HFF-Myc (cell line): Measurements from ENCODE around the gene ZBTB45.

Experiments
- DNase-seq: peaks from one replicate; pipeline ENCODE4 v3.0.0-alpha.2; 2011; ENCODE audit warnings: low read depth; ENCODE audit errors: extremely low read depth
- H3K4me3 ChIP-seq: replicated peaks from 2 replicates; pipeline ENCODE4 v1.5.1; 2011; ENCODE audit warnings: low read depth, mild to moderate bottlenecking, control low read depth, low read length
- TF ChIP-seq, protein P1 (sequence below): IDR thresholded peaks from 2 replicates; pipeline ENCODE4 v1.5.1; 2012; ENCODE audit warnings: mild to moderate bottlenecking, low read depth, low read length, control low read depth; ENCODE audit errors: missing control alignments

Gene ZBTB45

DNA sequence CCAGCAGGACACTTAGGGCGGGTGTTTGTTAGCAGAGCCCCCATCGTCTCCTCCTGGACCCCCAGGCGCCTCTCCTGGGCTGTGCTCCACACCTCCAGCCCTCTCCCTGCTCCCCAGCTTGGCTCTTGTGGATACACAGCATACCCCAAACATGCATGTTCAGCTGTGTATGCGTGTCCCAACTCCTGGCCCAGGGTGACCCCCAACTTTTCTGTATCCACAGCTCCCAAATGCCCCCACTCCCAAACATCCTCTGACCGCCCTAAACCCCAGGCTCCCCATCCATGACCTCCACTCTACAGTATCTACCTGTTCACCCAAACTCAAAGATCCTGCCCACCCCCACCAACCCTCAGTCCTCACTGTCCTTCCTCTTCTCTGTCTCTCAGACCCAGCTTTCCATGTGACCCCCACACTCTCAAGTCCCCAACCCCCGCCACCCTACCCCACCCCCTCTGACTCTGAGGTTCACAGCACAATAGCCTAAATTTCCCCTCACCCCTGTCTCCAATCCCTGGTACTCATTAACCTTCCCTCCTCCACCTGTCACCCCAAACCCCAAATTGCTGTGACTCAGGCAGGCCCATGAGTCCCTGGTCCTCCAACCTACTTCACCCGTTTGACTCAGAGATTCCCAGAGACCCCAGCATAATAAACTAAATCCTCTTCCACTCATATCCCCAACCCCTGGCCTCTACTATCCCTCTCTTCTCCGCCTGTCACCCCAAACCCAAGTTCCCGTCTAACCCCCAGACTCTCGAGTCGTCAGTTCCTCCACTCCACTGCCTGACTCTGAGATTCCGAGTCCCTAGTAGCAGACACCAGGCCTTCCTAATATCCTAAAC is 37.8 kb upstream of the ZBTB45 start:
- TF ChIP-seq, protein P1, sequence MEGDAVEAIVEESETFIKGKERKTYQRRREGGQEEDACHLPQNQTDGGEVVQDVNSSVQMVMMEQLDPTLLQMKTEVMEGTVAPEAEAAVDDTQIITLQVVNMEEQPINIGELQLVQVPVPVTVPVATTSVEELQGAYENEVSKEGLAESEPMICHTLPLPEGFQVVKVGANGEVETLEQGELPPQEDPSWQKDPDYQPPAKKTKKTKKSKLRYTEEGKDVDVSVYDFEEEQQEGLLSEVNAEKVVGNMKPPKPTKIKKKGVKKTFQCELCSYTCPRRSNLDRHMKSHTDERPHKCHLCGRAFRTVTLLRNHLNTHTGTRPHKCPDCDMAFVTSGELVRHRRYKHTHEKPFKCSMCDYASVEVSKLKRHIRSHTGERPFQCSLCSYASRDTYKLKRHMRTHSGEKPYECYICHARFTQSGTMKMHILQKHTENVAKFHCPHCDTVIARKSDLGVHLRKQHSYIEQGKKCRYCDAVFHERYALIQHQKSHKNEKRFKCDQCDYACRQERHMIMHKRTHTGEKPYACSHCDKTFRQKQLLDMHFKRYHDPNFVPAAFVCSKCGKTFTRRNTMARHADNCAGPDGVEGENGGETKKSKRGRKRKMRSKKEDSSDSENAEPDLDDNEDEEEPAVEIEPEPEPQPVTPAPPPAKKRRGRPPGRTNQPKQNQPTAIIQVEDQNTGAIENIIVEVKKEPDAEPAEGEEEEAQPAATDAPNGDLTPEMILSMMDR, result no peak
- H3K4me3 ChIP-seq, result peak overlapping the region; percentile 80
- no peak for DNase-seq

DNA sequence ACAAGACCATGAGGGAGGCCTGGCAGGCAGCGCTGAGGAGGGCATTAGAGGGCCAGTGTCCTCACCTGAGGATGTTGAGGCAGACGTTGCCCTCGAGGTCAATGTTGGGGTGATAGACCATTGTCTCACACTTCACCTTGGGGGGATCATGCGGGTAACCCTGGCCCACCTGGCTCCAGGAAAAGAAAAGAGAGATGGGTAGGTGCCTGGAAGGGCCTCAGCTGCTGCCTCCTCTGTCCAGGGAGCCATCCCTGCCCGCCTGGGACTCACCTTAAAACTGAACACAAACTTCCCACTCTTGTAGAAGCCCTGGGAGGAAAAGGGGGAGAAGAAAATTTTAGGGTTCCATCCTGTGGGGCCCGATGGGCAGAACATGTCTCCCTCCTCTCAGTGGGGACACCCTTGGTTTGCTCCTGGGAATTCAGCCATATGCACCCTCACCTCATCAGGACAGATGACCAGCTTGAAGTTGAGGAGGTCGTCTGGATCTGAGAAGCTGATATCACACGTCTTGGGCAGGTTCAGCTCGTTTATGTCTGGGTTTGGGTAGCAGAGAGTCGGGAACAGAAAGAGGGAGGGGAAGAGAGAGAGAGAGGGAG is 37.1 kb upstream of the ZBTB45 start:
- peak overlapping the region; percentile 80 for H3K4me3 ChIP-seq
- TF ChIP-seq, protein P1, result no peak
- no peak for DNase-seq

- TF ChIP-seq, protein P1, result no peak
- no peak for DNase-seq
- peak overlapping the region; percentile 80 for H3K4me3 ChIP-seq
Observed at GRCh38 chr19:58555920-58556621, 36.5 kb upstream of the ZBTB45 start.

GRCh38 chr19:58555369-58555885 is 35.8 kb upstream of the ZBTB45 start:
- peak overlapping the region; percentile 63 for H3K4me3 ChIP-seq
- no peak for DNase-seq
- TF ChIP-seq, protein P1, result no peak

DNA sequence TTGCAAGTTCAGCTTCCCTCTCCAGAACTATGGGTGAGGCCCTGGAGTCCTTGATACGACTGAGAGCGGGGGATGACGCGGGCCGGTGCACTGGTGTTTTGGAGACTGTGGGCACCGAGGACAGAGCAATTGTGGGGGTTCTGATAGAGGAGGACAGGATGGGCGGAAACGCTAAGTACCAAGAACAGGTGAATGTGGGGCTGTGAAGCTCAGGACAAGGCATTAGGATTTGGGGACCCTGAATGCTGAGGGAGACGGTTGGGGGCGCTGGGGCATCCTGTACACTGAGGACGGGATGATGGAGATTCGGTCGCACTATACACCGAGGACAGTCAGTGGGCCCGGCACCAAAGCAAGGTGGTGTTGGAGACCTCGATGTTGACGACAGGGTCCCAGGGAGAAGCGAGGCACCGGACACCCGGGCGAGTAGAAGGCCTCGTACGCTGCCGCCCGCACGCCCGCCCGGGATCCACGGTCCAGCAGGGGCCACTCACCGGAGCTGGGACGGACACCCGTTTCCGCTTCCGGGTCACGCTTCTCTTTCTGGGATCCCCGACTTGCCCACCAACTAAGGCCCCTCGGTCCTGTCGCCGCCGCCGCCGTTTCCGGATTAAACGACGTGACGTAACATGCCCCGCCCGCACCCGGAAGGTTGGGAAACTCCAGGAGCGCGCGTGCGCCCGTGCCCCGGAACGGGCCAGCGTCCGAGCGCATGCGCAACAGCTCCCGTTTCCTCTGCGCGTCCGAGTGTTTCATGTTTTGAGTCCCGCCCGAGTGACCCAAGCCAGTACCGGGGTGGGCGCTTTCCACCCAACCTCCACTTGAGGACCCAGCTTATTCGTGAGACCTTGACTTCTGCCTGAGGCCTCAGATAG is 35.1 kb upstream of the ZBTB45 start, which contains the start of gene CHMP2A:
Gene CHMP2A (minus strand): TSS at position 612 of the 875 bp plus-strand sequence. CDS start 893 bp downstream, outside the sequence.
- peak; percentile 87 for DNase-seq
- H3K4me3 ChIP-seq, result peak within 1 kb of the TSS; percentile 63
- TF ChIP-seq, protein P1, result no peak
